HG02981 (cell line): ENCODE results near the gene FRYL.

Experiments used
- ATAC-seq: cut with Tn5 transposase; IDR thresholded peaks from one replicate; pipeline ENCODE4 v1.9.1; 2021; ENCODE audit warnings: mild to moderate bottlenecking, moderate library complexity; ENCODE audit not compliant: unreplicated experiment

The FRYL gene

DNA sequence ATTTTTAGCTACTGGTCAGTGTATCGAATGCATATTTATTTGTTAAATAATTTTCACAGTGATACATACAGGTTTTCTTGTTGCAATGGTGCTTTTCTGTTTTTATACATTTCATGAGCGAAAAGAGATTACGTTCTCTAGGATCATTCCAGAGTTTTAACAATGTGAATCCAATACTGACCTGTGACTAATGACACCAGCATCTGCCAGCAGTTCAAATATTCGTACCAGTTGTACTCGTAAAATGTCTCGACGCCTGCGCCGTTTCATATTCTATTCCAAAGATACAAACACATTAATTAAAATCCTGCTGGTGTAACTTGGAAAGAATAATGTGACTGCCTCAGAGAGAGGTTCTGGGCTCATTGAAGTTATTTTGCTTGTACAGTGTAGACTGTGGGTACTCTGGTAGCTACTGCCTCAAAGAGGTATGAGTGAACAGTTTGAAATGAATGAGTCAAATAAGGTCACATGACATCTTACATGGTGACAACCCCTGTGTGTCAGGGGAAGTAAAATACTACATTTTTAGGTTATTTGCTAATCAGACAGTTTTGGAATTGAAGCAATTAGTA lies 209.3 kb downstream of the FRYL start:
- ATAC-seq: no peak

DNA sequence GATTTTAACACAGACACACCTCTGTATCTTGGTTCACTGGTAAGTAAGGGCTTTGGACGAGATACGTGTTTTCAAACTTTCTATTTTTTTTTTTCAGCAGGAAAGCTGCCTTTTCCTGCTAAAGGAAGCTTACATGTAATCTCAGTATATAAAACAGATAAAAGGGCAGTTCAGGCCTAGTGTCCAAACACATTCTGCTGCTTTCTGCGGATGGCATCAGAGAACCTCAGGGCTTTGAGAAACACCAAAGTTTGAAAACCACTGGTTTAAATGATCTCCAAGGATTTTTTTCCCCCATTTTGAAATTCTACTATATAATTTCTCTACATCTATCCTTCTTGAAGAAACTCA lies 214.1 kb downstream of the FRYL start:
- no peak for ATAC-seq

DNA sequence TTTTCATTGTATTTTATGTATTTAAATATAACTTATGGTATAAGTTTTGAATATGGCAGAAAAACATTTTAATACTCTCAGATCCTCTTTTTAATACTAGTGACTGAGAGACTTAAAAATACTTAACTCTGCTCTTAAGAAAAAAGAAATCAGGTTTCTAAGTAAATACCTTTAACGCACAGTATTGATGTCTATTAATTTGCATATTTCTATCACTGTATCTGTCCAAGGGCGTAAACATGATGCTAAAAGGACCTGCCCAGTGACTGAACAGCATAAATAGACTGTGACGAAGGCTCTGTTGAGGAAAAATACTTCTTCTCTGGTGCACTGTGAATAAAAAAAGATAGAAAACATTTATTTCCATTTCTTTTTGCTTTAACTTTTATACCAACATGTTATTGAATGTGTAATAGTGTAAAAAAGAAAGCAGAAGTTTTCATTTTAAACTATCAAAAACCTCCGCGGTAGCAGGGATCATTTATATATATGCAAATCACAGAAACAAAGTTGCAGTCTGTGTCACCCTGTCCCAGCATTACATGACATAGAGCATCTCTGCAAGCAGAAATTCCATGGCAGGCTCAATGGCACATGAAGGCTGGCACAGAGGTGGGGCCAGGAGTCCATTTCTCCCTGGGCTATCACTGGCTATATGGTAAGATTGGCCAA lies 214.6 kb downstream of the FRYL start:
- ATAC-seq: no peak

DNA sequence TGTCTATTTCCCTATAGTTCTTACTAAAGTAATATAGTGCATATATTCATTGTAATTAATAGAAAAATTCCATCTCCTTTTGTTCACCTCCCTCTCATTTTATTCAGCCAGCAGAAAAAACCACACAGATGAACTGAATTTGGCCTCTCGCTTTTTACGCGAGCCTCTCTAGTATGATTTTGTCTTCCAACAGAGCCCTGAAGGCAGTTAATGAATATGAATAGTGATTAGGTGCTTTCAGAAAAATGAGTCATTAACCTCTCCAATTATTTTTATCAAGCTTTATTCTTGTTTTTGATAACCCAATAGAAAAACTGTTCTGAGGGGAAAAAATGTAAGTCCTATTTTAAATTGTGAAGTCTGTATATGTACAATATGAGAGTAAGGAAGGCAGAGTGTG lies 215.9 kb downstream of the FRYL start:
- no peak for ATAC-seq

- ATAC-seq: no peak
Observed at GRCh38 chr4:48558819-48559218, 221.3 kb downstream of the FRYL start.

DNA sequence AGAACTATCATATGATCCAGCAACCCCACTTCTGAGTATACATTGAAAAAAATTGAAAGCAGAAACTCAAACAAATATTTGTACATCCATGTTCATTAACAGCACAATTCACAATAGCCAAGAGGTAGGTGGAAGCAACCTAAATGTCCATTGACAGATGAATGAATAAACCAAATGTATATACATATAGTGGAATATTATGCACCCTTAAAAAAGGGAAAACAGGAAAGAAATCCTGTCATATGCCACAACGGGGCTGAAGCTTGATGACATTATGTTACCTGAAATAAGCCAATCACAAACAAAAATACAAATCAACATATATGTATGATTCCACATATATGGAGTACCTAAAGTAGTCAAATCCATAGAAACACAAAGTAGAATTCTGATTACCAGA lies 222.1 kb downstream of the FRYL start:
- ATAC-seq: no peak

DNA sequence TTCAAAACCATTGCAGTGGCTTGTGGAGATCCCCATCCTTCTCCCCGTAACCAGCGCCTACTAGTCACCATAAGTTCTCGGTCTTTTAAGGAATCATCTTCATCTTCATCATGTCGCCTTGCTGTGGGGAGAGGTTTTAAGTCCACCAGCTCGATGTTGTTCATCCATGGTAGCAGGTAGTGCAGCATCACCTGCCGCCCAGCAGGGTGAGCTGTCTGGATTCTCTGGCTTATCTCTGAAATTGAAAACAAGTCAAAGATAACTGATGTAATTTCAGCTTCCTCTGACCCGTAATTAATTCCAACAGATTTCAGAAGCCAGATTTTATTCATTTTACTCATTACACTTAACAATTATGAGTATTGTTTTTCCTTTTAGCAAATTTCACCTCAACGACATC lies 222.6 kb downstream of the FRYL start:
- no peak for ATAC-seq

DNA sequence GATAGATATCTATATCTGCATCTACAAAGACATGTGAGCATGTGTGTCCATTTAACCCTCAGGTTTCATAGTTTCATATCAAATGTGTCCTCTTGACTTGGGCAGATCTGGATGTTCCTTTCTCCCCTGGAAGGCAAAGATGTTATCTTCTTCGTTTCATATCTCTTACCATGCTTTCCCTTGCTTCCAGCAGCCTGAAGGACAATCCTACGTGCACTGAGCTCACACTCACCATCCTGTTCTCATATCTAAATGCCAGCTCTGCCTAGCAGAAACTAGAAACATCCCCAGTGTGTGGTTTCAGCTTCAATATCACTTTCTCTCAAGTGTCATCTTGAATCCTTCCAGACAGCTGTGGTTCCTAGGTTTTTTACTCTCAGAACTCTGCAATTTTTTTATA lies 223.8 kb downstream of the FRYL start:
- no peak for ATAC-seq

DNA sequence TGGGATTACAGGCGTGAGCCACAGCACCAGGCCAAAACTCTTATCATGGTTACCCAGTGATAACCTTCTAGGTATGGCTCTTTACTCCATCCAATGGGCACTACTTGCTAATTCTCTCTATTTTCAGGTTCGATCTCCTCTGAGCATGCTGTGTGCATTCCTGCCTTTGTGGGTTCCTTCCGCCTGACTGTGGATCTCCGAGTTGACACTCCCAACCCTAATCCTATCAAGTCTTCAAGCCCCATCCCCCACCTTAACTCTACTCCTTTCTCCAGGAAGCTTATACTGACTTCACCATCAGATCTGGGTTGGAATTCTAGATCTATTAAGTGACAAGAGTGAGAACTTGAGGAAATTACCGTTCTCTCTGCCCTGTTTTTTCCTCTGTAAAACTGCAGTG lies 225.5 kb downstream of the FRYL start:
- ATAC-seq: no peak

GRCh38 chr4:48553720-48554119 lies 226.4 kb downstream of the FRYL start:
- no peak for ATAC-seq

- no peak for ATAC-seq
Observed at GRCh38 chr4:48546336-48546735, 233.7 kb downstream of the FRYL start.

DNA sequence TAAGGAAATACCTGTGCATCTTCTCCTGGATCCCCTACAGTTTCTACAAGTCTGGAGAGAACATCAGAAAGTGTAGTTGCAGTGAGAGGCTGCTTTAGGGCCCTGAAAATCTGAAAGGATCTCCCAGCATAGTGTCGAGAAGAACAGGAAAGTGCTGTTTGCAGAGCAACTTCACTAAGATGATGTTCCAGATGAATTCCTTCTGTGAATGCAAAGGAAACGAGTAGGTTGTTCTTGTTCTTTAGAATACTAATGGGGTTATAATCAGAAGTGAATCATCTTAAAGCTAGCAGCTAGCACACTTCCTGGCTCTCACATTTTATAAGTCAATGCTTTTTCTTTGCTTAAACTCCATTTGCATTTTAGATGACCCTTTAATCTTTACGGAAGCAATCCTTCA lies 236.3 kb downstream of the FRYL start:
- no peak for ATAC-seq

- no peak for ATAC-seq
Observed at GRCh38 chr4:48542888-48543287, 237.2 kb downstream of the FRYL start.

- no peak for ATAC-seq
Observed at GRCh38 chr4:48539597-48539996, 240.5 kb downstream of the FRYL start.

GRCh38 chr4:48538358-48538757 lies 241.7 kb downstream of the FRYL start:
- no peak for ATAC-seq

DNA sequence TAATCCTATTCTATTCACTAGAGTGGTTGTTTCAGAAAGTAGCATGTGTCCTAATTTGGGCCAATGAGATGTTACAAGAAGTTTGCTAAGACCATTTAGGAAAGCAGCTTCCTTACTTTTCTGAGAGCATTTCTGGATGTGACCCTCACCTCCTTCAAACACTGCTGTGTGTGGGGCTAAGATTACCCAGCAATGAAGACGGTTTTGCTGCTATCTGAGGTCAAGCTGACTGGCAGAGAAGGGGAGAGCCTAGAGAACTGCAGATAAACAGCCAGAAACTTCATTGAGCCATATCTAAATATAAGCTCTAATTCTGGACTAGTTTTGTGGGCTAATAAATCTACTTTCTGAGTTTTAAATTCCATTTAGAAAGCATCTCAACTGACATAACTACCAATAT lies 253.7 kb downstream of the FRYL start:
- ATAC-seq: no peak

DNA sequence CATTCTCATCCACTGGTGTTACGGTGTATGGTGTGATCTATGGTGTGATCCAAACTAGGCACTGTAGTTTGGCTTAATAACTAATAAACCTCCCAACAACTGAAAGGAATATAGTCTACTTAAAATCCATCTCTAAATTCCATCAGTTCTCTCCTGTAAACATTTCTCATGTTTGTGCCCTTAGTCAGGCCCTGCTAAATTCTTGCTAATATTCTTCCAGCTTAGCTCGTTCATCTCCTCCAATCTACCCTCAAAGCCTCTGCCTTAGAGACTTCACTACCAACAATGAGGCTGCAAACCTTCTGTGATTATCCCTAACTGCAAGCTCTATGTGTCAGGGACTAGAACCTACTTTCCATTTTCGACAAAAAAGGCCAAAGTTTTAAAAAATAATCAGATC lies 261.9 kb downstream of the FRYL start:
- no peak for ATAC-seq

GRCh38 chr4:48509543-48509942 lies 270.5 kb downstream of the FRYL start:
- ATAC-seq: no peak

- ATAC-seq: no peak
Observed at GRCh38 chr4:48506716-48507115, 273.4 kb downstream of the FRYL start.

DNA sequence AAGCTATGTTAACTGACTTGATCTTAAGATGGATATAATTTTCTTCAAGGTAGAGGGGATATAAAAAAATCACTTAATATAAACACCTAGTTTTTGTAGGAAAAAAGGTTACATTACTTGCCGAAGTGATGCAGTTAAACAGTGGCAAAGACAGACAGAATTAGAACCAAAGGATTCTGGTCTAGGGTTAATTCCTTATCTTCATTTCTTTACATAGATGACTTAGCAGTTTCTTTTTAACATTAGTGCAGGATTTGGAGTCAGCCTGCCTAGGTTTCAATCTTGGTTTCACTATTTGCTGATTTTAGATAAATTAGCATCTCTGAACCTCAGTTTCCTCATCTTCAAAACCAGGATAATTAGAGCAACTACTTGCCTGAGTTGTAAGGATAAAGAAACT lies 275.7 kb downstream of the FRYL start:
- no peak for ATAC-seq

GRCh38 chr4:48504026-48504330 lies 276.1 kb downstream of the FRYL start:
- ATAC-seq: no peak

- no peak for ATAC-seq
Observed at GRCh38 chr4:48503233-48504025, 276.6 kb downstream of the FRYL start.
